Measurements from ENCODE around the gene STX17.

DNA sequence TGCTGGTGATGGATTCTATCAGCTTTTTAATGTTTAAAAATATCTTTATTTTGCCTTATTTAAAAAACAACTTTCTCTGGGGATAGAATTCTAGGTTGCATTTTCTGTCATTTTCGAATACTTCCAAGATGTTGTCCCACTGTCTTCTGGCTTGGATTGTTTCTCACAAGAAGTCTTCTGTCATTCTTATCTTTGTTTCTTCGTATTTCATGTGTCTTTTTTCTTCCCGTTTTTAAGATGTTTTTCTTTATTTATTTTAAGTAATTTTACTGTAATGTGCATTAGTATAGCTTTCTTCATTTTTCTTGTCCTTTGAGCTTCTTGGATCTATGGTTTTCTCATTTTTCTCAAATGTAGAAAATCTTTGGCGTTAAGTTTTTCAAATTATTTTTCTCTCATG lies 19.1 kb downstream of the STX17 start:
- TF ChIP-seq EZH2phosphoT487 (IDR thresholded peaks at IDR 0.05; ENCODE audit: insufficient read depth, low read depth) (no peak), EZH2 (IDR thresholded peaks at IDR 0.05; ENCODE audit: insufficient read depth, poor library complexity, severe bottlenecking) (no peak)
